Tibial nerve (tissue), 3 donors: ENCODE results near the gene ZCCHC14.

Source experiments
- POLR2A ChIP-seq, 2 donors: fragments of 450-650 bp; IDR thresholded peaks; one replicate each; pipeline ENCODE4 v1.6.1; 2017; ENCODE audit warnings: antibody characterized with exemption in 2 of 2, mild to moderate bottlenecking in 2 of 2, moderate library complexity in 2 of 2
- TF ChIP-seq, protein P1 (sequence below), 5 experiments: fragments of 200-600 bp in 3 of 5; fragments of 450-650 bp in 2 of 5; sonication (generic) in 3 of 5; IDR thresholded peaks; one replicate each; pipeline ENCODE4 v1.5.1; 2016 to 2019; ENCODE audit warnings: antibody characterized with exemption in 5 of 5, mild to moderate bottlenecking in 3 of 5, moderate library complexity in 2 of 5

DNA sequence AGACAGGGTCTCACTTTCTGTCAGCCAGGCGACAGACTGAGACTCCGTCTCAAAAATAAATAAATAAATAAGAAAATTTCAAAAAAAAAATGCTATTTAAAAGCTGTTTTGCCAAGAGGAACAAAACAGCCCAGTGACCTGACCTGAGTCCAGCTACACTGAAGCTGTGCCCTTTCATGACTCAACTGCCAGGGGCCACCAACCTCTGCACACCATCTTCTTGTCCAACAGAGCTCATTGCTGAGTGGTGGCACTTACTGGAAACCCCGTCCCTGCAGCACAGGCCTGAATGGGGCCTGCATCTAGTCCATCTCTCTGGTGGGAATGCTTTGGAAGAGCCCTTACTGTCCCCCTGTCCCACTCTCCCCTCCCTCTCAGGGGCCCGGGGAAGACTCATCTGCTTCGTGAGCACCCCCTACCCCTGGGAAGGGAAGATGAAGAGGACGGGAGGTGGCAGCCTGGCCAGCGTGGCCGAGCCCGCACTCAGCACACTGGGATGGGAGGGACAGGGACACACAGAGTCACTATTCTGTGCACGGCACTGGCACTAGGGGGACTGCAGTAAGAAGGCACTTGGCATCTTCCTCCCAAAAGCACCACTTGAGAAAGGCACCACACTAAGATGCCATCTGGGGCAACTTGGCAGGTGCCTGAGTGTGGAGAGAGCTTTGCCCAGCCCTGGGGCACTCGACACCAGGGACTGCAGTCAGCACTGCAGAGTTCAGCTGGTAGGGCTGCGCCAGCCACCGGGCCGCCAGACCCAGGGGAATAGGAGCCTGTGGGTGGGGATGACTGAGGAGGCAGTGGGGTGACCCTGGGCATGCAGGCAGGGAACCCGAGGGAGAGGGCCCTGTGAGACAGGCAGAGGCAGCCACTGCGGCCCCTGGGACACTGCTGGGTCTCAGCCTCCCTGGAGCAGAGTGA, 122.8 kb downstream of the ZCCHC14 start:
- TF ChIP-seq POLR2A (IDR thresholded peaks at IDR 0.05) = no peak
- TF ChIP-seq, protein P1, sequence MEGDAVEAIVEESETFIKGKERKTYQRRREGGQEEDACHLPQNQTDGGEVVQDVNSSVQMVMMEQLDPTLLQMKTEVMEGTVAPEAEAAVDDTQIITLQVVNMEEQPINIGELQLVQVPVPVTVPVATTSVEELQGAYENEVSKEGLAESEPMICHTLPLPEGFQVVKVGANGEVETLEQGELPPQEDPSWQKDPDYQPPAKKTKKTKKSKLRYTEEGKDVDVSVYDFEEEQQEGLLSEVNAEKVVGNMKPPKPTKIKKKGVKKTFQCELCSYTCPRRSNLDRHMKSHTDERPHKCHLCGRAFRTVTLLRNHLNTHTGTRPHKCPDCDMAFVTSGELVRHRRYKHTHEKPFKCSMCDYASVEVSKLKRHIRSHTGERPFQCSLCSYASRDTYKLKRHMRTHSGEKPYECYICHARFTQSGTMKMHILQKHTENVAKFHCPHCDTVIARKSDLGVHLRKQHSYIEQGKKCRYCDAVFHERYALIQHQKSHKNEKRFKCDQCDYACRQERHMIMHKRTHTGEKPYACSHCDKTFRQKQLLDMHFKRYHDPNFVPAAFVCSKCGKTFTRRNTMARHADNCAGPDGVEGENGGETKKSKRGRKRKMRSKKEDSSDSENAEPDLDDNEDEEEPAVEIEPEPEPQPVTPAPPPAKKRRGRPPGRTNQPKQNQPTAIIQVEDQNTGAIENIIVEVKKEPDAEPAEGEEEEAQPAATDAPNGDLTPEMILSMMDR (IDR thresholded peaks at IDR 0.05) = no peak
